GM13977 (cell line): ENCODE data around the gene SRRM2.

ENCODE experiments used
- DNase-seq: peaks from one replicate; pipeline ENCODE4 v3.0.0; 2012; ENCODE audit warnings: low spot score
- in situ Hi-C: fragments of 300-500 bp; cut with MboI; formaldehyde crosslinking; loops from one replicate; pipeline ENCODE4 v1.12.0; 2022; ENCODE audit warnings: low sequenced_read_pairs, low pct_unique_long_range_greater_than_20kb, mixed read lengths, inconsistent platforms; ENCODE audit not compliant: unreplicated experiment
- TF ChIP-seq, protein P1 (sequence below): IDR thresholded peaks from 2 replicates; pipeline ENCODE4 v1.5.1; 2012; ENCODE audit warnings: mild to moderate bottlenecking, control low read depth; ENCODE audit not compliant: insufficient read depth; ENCODE audit errors: extremely low read depth, missing control alignments

The SRRM2 gene

DNA sequence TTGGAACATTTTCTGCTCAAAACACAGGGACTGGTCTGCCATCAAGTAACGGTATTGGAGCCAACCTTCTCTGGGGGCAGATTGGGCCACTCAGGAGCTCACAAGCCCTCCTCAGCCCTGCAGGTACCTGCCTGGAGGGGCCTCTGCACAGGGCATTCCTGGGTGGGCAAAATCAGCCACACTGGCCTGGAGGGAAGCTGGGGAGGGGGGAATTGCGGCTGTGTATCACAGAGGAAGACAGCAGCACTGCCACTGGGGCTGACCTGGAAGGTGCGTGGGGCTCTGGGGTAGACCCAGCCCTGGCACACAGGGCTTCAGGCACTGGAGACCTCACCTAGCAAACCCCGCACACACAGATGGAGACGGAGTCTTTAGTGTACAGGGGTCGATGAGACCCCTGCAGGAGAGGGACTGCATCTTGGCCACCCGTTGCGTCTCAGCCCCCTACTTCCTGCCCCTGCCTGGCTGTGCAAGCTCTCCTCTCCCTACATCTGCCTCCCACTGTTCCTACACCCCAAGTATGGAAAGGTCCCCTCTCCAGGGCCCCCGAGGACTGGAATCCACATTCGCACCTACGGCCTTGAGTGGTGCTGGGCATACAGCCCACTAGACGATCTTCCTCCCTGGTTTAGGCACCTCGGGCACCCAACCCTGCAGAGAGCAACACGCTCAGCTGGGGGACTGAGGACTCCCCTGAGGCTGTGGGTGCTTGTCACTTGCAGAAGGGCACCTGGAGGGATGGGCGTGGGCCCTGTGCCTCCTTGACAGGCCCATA is 7.1 kb upstream of the SRRM2 start:
- no peak for DNase-seq
- in situ Hi-C loops, result no loop called here
- TF ChIP-seq, protein P1, sequence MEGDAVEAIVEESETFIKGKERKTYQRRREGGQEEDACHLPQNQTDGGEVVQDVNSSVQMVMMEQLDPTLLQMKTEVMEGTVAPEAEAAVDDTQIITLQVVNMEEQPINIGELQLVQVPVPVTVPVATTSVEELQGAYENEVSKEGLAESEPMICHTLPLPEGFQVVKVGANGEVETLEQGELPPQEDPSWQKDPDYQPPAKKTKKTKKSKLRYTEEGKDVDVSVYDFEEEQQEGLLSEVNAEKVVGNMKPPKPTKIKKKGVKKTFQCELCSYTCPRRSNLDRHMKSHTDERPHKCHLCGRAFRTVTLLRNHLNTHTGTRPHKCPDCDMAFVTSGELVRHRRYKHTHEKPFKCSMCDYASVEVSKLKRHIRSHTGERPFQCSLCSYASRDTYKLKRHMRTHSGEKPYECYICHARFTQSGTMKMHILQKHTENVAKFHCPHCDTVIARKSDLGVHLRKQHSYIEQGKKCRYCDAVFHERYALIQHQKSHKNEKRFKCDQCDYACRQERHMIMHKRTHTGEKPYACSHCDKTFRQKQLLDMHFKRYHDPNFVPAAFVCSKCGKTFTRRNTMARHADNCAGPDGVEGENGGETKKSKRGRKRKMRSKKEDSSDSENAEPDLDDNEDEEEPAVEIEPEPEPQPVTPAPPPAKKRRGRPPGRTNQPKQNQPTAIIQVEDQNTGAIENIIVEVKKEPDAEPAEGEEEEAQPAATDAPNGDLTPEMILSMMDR, result no peak

- in situ Hi-C loops, result no loop called here
- no peak for DNase-seq
- TF ChIP-seq, protein P1, result no peak
These were observed 6.5 kb upstream of the SRRM2 start for GRCh38 chr16:2745961-2746360.

DNA sequence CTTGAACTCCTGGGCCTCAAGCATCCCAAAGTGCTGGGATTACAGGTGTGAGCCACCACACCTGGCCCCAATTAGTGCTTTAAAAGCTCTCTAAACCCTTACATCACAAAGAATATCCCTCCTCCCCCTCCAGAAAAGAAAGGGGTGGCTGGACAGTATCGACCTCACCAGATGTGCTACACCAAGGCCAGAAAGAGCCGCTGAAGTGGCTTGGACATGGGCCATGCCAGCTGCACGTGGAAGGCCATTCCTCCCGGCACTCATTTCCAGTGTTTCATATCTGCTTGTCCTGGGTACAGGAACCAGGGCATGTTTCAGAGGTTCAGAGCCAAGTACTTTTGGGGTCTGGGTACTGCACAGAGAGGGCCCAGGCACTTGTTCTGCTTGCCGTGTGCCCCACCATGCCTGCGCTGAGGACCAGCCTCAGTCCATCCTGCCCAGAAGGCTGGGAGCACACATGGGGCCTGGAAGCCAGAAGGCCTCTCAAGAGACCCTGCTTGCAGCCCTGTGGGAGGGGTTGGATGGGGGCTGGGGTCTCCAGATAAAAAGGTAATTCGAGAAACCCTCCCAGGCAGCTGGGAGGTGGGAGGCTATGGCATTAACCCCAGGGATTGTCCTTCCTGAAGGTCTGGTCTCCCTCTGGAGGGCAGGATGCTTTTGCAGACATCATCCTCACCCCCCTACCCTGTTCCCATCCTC is 3.5 kb upstream of the SRRM2 start:
- no peak for DNase-seq
- TF ChIP-seq, protein P1, result no peak

DNA sequence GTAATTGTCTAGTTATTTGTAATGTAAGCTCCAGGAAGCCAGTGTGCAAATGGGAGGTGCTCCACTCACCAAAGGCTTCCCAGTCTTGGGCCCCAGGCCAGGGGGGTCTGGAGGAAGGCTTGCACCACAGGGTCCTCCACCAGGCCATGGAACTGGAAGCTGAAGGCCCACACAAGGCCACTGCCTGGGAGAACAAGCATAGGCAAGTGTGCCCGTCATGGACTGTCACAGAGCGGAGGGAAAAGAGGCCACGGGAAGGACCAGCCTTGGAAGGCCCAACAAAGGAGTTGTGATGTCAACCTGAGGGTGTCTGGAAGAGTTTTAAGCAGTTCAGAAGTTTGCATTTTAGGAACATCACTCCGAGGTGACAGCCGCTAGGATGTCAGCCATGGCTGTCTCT is 3.0 kb upstream of the SRRM2 start:
- TF ChIP-seq, protein P1, result no peak
- in situ Hi-C loops, result no loop called here
- no peak for DNase-seq

More for the DNA sequence above, 3.5 kb upstream of the SRRM2 start:
- in situ Hi-C loops, result no loop called here

GRCh38 chr16:2749936-2750335 is 2.5 kb upstream of the SRRM2 start:
- in situ Hi-C loops, result no loop called here
- no peak for DNase-seq
- TF ChIP-seq, protein P1, result no peak

DNA sequence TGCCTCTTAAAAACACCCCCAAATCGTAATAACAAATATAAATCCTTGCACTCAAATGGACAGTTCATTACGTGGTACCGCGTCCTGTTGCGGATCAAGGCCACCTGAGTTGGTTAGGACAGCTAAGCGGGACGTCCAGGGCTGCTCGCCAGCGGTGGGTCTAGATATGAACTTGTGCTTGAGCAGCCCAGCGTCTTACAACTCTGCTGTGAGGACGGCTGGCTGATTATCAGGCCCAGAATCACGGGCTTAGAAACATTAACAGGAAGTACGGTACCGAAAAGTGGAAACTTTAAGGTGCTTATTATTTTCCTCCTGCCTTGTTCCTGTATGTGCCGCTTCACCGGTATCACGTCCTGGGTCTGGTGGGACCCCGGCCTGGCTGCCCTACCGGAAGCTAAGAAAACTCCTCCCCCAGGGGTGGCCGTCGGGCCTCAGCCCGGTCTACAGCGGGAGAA is 832 bp upstream of the SRRM2 start:
- in situ Hi-C loops, result no loop called here
- TF ChIP-seq, protein P1, result no peak
- no peak for DNase-seq
